Suprapubic skin (tissue), 4 donors: ENCODE data around the gene BPNT1.

Experiments
- POLR2A ChIP-seq, 2 donors: fragments of 450-650 bp; IDR thresholded peaks; one replicate each; pipeline ENCODE4 v1.6.1; 2017; ENCODE audit warnings: antibody characterized with exemption in 2 of 2, mild to moderate bottlenecking in 2 of 2, moderate library complexity in 2 of 2
- POLR2AphosphoS5 ChIP-seq, 3 donors: sonication (generic); formaldehyde crosslinking; IDR thresholded peaks; one replicate each; pipeline ENCODE4 v1.6.1; 2017; ENCODE audit warnings: antibody characterized with exemption in 3 of 3

- TF ChIP-seq POLR2AphosphoS5 (IDR thresholded peaks at IDR 0.05) (no peak), POLR2A (IDR thresholded peaks at IDR 0.05) (no peak)
These were observed 44.1 kb downstream of the BPNT1 start for GRCh38 chr1:220045356-220046051.
